Measurements from ENCODE around the gene GNA15. TPM values are rescaled to one million over a fixed set of nuclear protein-coding genes. Genes with fewer than 3 reads are reported as not detected.
A peak's percentile ranks its signal among the peaks of the same experiment; 100 is the strongest.

The GNA15 gene
- total RNA-seq, 1 donor from 2014 or later = not detected

DNA sequence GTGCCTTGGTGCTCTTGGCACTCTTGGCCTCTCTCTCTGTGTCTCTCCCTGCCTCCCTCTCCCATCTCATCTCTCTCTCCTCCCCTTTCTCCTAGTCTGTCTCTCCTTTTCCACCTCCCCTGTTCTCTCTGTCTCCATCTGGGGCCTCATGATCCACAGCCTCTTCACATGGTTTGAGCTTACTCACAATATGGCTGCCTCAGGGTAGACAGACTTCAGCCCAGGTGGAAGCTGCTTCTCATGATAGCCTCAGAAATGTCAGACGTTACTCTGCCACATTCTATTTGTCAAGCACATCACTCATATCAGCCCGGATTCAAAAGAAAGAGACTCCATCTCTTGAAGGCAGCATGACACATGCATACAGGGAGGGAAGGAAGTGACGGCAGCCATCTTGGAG lies 24.4 kb downstream of the GNA15 start:
- peaks cover 1% of the 10 kb centered on the region for H3K27me3 Mint-ChIP-seq (ENCODE audit: unreplicated experiment)
- H3K27ac Mint-ChIP-seq (ENCODE audit: unreplicated experiment) = no peak overlapping the region

DNA sequence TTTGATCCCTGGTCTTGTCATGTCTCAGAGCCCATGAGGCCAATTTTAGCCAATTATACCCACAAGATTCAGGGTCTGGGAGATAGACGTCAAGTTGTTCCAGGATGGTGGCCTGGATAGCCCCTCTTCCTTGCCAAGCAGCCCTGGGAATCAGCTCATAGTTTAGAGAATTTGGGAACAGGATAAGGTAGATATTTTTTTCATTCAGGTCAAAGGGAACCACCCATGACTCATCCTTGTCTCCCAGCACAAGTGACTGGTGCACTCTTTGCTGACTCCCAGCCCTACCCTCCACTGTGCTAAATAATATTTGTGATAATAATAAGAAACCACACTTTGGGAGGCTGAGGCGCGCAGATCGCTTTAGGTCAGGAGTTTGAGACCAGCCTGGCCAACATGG lies 25.6 kb downstream of the GNA15 start:
- H3K27ac Mint-ChIP-seq (ENCODE audit: unreplicated experiment) = no peak overlapping the region
- DNase-seq (ENCODE audit: low spot score) = no peak
- no peaks in the 10 kb centered on the region for H3K9me3 Mint-ChIP-seq (ENCODE audit: unreplicated experiment)
- no peak overlapping the region for H3K4me3 Mint-ChIP-seq (ENCODE audit: unreplicated experiment)
- peaks cover 5% of the 10 kb centered on the region for H3K27me3 Mint-ChIP-seq (ENCODE audit: unreplicated experiment)
- peaks cover 8% of the 10 kb centered on the region for H3K4me1 Mint-ChIP-seq (ENCODE audit: unreplicated experiment)
- no peaks in the 10 kb centered on the region for H3K36me3 Mint-ChIP-seq (ENCODE audit: low read depth, unreplicated experiment)
- TF ChIP-seq, protein P1, sequence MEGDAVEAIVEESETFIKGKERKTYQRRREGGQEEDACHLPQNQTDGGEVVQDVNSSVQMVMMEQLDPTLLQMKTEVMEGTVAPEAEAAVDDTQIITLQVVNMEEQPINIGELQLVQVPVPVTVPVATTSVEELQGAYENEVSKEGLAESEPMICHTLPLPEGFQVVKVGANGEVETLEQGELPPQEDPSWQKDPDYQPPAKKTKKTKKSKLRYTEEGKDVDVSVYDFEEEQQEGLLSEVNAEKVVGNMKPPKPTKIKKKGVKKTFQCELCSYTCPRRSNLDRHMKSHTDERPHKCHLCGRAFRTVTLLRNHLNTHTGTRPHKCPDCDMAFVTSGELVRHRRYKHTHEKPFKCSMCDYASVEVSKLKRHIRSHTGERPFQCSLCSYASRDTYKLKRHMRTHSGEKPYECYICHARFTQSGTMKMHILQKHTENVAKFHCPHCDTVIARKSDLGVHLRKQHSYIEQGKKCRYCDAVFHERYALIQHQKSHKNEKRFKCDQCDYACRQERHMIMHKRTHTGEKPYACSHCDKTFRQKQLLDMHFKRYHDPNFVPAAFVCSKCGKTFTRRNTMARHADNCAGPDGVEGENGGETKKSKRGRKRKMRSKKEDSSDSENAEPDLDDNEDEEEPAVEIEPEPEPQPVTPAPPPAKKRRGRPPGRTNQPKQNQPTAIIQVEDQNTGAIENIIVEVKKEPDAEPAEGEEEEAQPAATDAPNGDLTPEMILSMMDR (IDR thresholded peaks at IDR 0.05; ENCODE audit: unreplicated experiment) = no peak

More for the DNA sequence above, 24.4 kb downstream of the GNA15 start:
- Mint-ChIP-seq H3K4me1 (ENCODE audit: unreplicated experiment) (peaks cover 8% of the 10 kb centered on the region), H3K4me3 (ENCODE audit: unreplicated experiment) (no peak overlapping the region), H3K9me3 (ENCODE audit: unreplicated experiment) (no peaks in the 10 kb centered on the region), H3K36me3 (ENCODE audit: low read depth, unreplicated experiment) (no peaks in the 10 kb centered on the region)
- DNase-seq (ENCODE audit: low spot score) = no peak
- TF ChIP-seq, protein P1 (IDR thresholded peaks at IDR 0.05; ENCODE audit: unreplicated experiment) = no peak

DNA sequence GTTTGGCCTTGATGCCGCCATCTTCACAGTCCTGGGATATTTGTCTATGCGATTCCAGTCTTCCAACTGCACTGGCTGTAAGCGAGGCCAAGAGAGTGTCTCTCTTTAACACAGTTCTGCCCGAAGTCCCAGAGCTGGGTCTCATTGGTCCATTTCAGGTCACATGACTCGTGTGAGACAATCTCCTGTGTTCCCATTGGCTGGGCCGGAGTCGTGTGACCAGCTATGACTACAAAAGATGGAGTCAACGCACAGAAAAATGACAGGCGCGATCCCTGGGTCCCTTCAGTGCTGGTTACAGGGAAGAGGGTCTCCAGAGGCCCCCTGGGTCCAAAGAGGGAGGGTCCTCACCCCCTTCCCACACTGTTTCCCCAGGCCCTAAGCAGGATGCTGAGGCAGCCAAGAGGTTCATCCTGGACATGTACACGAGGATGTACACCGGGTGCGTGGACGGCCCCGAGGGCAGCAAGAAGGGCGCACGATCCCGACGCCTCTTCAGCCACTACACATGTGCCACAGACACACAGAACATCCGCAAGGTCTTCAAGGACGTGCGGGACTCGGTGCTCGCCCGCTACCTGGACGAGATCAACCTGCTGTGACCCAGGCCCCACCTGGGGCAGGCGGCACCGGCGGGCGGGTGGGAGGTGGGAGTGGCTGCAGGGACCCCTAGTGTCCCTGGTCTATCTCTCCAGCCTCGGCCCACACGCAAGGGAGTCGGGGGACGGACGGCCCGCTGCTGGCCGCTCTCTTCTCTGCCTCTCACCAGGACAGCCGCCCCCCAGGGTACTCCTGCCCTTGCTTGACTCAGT lies 26.8 kb downstream of the GNA15 start:
- Mint-ChIP-seq H3K36me3 (ENCODE audit: low read depth, unreplicated experiment) (no peaks in the 10 kb centered on the region), H3K27ac (ENCODE audit: unreplicated experiment) (no peak overlapping the region)
- no peak for DNase-seq (ENCODE audit: low spot score)

DNA sequence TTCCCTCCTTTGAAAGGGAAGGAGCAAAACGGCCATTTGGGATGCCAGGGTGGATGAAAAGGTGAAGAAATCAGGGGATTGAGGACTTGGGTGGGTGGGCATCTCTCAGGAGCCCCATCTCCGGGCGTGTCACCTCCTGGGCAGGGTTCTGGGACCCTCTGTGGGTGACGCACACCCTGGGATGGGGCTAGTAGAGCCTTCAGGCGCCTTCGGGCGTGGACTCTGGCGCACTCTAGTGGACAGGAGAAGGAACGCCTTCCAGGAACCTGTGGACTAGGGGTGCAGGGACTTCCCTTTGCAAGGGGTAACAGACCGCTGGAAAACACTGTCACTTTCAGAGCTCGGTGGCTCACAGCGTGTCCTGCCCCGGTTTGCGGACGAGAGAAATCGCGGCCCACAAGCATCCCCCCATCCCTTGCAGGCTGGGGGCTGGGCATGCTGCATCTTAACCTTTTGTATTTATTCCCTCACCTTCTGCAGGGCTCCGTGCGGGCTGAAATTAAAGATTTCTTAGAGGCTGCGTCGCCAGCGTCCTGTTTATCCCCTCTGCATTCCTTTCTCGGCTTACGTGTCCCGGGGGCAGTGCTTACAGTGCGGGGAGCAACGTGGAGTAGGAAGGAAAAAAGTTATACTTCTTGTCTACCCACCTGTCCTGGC lies 27.5 kb downstream of the GNA15 start:
- H3K4me3 Mint-ChIP-seq (ENCODE audit: unreplicated experiment) = no peak overlapping the region
- H3K36me3 Mint-ChIP-seq (ENCODE audit: low read depth, unreplicated experiment) = no peaks in the 10 kb centered on the region
- H3K4me1 Mint-ChIP-seq (ENCODE audit: unreplicated experiment) = no peaks in the 10 kb centered on the region
- H3K9me3 Mint-ChIP-seq (ENCODE audit: unreplicated experiment) = no peaks in the 10 kb centered on the region
- DNase-seq (ENCODE audit: low spot score) = peak; percentile 75
- TF ChIP-seq, protein P1 (IDR thresholded peaks at IDR 0.05; ENCODE audit: unreplicated experiment) = peak; percentile 75
- no peak overlapping the region for H3K27ac Mint-ChIP-seq (ENCODE audit: unreplicated experiment)
- peaks cover 5% of the 10 kb centered on the region for H3K27me3 Mint-ChIP-seq (ENCODE audit: unreplicated experiment)

More for the DNA sequence above, 26.8 kb downstream of the GNA15 start:
- Mint-ChIP-seq H3K9me3 (ENCODE audit: unreplicated experiment) (no peaks in the 10 kb centered on the region), H3K4me1 (ENCODE audit: unreplicated experiment) (peaks cover 2% of the 10 kb centered on the region), H3K4me3 (ENCODE audit: unreplicated experiment) (no peak overlapping the region), H3K27me3 (ENCODE audit: unreplicated experiment) (peaks cover 5% of the 10 kb centered on the region)
- TF ChIP-seq, protein P1 (IDR thresholded peaks at IDR 0.05; ENCODE audit: unreplicated experiment) = no peak

DNA sequence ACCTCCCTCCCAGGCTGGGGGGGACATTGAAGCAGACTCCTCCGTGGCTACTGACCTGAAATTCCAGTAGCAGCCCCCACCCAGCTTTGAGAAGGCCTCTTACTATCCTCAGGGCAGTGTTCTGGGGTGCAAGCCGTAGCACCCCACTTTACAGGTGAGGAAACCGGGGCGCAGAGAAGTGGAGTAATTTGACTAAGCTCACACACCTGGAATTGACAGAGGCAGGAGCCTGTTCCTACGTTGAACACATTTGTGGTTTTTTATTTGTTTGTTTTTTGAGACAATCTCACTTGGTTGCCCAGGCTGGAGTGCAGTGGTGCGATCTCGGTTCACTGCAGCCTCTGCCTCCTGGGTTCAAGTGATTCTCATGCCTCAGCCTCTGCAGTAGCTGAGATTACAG lies 28.1 kb downstream of the GNA15 start:
- H3K4me1 Mint-ChIP-seq (ENCODE audit: unreplicated experiment) = no peaks in the 10 kb centered on the region
- no peaks in the 10 kb centered on the region for H3K9me3 Mint-ChIP-seq (ENCODE audit: unreplicated experiment)
- no peak for DNase-seq (ENCODE audit: low spot score)
- H3K27me3 Mint-ChIP-seq (ENCODE audit: unreplicated experiment) = peaks cover 5% of the 10 kb centered on the region
- TF ChIP-seq, protein P1 (IDR thresholded peaks at IDR 0.05; ENCODE audit: unreplicated experiment) = no peak
- H3K27ac Mint-ChIP-seq (ENCODE audit: unreplicated experiment) = no peak overlapping the region
- no peaks in the 10 kb centered on the region for H3K36me3 Mint-ChIP-seq (ENCODE audit: low read depth, unreplicated experiment)
- no peak overlapping the region for H3K4me3 Mint-ChIP-seq (ENCODE audit: unreplicated experiment)
